Stimulated activated naive B cell treated with anti-CD40 and anti-IgM and Interleukin-4, amounts not matched to agents 10 μg/mL and 1 μg/mL and 100 μg/mL, for 72 hours (primary cell): Measurements from ENCODE around the gene SMNDC1.

Experiments
- ATAC-seq, 2 donors: fragments of 150-1000 bp; cut with Tn5 transposase; replicated peaks; 2 replicates each; pipeline ENCODE4 v1.10.0; 2021; ENCODE audit warnings: moderate library complexity in 1 of 2
- DNase-seq: peaks from one replicate; pipeline ENCODE4 v3.0.0; 2021
- H3K27ac Mint-ChIP-seq: one replicate; pipeline ENCODE4 v1.8.0; 2022; ENCODE audit warnings: mild to moderate bottlenecking, mixed read lengths
- H3K27me3 Mint-ChIP-seq, 2 donors: one replicate each; pipeline ENCODE4 v1.8.0; 2022; ENCODE audit warnings: mixed read lengths in 2 of 2
- H3K36me3 Mint-ChIP-seq, 2 donors: one replicate each; pipeline ENCODE4 v1.8.0; 2022; ENCODE audit warnings: mixed read lengths in 2 of 2, mild to moderate bottlenecking in 1 of 2
- H3K4me1 Mint-ChIP-seq, 2 donors: one replicate each; pipeline ENCODE4 v1.8.0; 2022; ENCODE audit warnings: mixed read lengths in 2 of 2, mild to moderate bottlenecking in 1 of 2
- H3K4me3 Mint-ChIP-seq, 2 donors: one replicate each; pipeline ENCODE4 v1.8.0; 2022; ENCODE audit warnings: mild to moderate bottlenecking in 2 of 2, mixed read lengths in 2 of 2, moderate library complexity in 1 of 2
- H3K9me3 Mint-ChIP-seq, 2 donors: one replicate each; pipeline ENCODE4 v1.8.0; 2022; ENCODE audit warnings: mixed read lengths in 2 of 2, mild to moderate bottlenecking in 1 of 2

SMNDC1 gene

GRCh38 chr10:110304780-110305421 lies at the start of gene SMNDC1:
Gene SMNDC1 (minus strand): TSS chr10:110304920. CDS start chr10:110303587, 1,333 bp downstream.
- H3K27me3 Mint-ChIP-seq, result no peaks in the 10 kb centered on the region
- ATAC-seq, result peak; percentile 90 to 92
- no peaks in the 10 kb centered on the region for H3K9me3 Mint-ChIP-seq
- H3K36me3 Mint-ChIP-seq, result peaks cover 9 to 17% of the 10 kb centered on the region in 2 donors
- H3K27ac Mint-ChIP-seq, result peak within 1 kb of the TSS; percentile 97
- DNase-seq, result peak; percentile 97
- H3K4me1 Mint-ChIP-seq, result peaks cover 14 to 44% of the 10 kb centered on the region in 2 donors
- peak within 1 kb of the TSS; percentile 84 for H3K4me3 Mint-ChIP-seq

GRCh38 chr10:110354322-110354766 lies 49.6 kb upstream of the SMNDC1 start:
- no peaks in the 10 kb centered on the region for H3K27me3 Mint-ChIP-seq
- peak; percentile 39 to 44 for ATAC-seq

DNA sequence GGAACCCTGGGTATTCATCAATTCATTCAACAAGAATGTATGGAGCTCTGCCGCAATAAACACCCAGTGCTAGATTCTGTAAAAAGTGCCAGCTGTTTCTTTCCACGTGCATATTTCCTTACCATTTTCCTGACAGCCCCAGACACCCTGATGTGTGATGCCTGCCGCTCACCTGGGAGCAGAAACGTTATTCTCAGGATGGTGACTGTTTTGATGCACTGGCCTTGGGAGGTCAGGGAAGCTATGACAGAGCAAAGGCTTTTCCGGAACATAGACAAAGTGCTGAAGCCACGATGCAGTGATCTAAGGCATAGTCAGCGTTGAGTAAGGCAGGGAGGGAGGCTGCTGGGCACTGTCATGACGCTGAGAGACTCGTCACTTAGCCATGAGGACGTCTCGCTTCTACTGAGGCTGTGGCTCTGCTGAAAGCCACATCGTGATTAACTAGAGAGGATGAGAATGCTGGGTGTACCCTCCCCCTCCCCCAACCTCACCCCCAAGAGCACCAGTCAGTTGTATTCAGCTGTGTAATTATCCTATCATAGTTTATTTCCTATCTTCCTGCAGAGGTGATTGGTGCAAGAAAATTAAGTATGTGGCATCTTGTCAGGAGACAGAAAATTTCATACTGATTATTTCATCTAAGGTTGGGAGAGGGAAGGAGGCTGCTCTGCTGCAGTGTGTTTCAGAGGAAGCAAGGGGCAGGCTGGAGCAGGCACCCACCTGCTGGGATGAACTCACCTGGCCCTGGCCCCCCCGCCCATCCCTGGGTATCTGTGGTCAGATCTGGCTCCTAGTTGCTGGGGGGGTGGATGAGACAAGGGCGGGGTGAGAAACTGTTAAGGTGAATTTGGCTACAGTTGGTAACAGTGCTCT lies 48.8 kb upstream of the SMNDC1 start:
- no peaks in the 10 kb centered on the region for H3K27me3 Mint-ChIP-seq
- no peak for DNase-seq
- no peak overlapping the region for H3K27ac Mint-ChIP-seq
- H3K36me3 Mint-ChIP-seq, result peaks cover 0 to 6% of the 10 kb centered on the region in 2 donors
- peaks cover 59 to 77% of the 10 kb centered on the region in 2 donors for H3K4me1 Mint-ChIP-seq
- ATAC-seq, result no peak
- H3K4me3 Mint-ChIP-seq, result no peak overlapping the region
- H3K9me3 Mint-ChIP-seq, result peaks cover 4% of the 10 kb centered on the region in 2 donors

More at GRCh38 chr10:110354322-110354766, 49.6 kb upstream of the SMNDC1 start:
- Mint-ChIP-seq H3K36me3 (peaks cover 0 to 3% of the 10 kb centered on the region in 2 donors), H3K27ac (peak overlapping the region; percentile 96), H3K4me3 (peak overlapping the region; percentile 31 to 44), H3K9me3 (peaks cover 1 to 2% of the 10 kb centered on the region in 2 donors), H3K4me1 (peaks cover 61 to 77% of the 10 kb centered on the region in 2 donors)
- peak; percentile 71 for DNase-seq

GRCh38 chr10:110352930-110353243 lies 48.2 kb upstream of the SMNDC1 start:
- Mint-ChIP-seq H3K4me3 (no peak overlapping the region), H3K27ac (no peak overlapping the region), H3K27me3 (no peaks in the 10 kb centered on the region), H3K9me3 (peaks cover 4% of the 10 kb centered on the region in 2 donors), H3K4me1 (peaks cover 57 to 77% of the 10 kb centered on the region in 2 donors), H3K36me3 (peaks cover 0 to 6% of the 10 kb centered on the region in 2 donors)
- ATAC-seq, result no peak
- no peak for DNase-seq

DNA sequence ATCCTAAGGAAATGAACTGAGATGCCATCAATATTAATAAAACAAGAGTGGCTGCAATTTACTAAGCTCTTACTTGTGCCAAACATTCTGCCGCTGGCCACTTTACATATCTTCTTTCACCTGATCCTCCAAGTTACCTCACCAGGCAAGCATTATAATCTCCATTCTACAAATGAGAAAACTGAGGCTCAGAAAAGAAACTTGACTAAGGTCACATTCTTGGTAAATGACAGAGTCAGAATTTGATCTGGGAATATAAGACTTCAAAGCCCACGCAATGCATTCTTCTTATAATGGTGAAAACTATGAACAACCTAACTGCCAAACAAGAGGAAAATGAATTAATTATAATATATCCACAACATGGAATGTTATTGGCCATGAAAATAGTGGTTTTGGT lies 46.1 kb upstream of the SMNDC1 start:
- Mint-ChIP-seq H3K4me1 (peaks cover 47 to 65% of the 10 kb centered on the region in 2 donors), H3K36me3 (peaks cover 0 to 6% of the 10 kb centered on the region in 2 donors), H3K9me3 (peaks cover 4% of the 10 kb centered on the region in 2 donors), H3K4me3 (no peak overlapping the region), H3K27me3 (no peaks in the 10 kb centered on the region), H3K27ac (no peak overlapping the region)
- ATAC-seq, result no peak
- DNase-seq, result no peak

DNA sequence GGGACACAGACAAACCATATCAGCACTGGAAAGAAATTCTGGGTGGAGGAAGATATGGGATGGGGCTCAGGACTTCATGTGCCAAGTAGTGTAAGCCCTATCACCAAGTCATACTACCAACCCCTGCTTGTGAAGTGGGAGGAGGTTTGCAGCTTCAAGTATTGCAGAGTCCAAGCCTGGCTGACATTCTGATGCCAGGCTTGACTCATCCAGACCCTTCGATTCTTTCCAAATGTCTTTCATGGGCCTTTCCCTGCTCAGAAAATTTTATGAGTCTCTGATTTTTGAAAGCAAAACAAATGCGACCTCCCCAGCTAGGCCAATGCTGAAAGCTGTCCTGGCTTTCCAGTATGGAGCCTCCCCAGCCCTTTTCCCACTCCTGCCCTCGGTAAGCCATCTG lies 45.1 kb upstream of the SMNDC1 start:
- peaks cover 43 to 65% of the 10 kb centered on the region in 2 donors for H3K4me1 Mint-ChIP-seq
- ATAC-seq (no peak), DNase-seq (no peak)
- peaks cover 4% of the 10 kb centered on the region in 2 donors for H3K9me3 Mint-ChIP-seq
- peaks cover 0 to 6% of the 10 kb centered on the region in 2 donors for H3K36me3 Mint-ChIP-seq
- no peak overlapping the region for H3K27ac Mint-ChIP-seq
- H3K27me3 Mint-ChIP-seq, result no peaks in the 10 kb centered on the region
- no peak overlapping the region for H3K4me3 Mint-ChIP-seq

- Mint-ChIP-seq H3K4me1 (peaks cover 38 to 65% of the 10 kb centered on the region in 2 donors), H3K27ac (no peak overlapping the region), H3K9me3 (peaks cover 4% of the 10 kb centered on the region in 2 donors), H3K36me3 (peaks cover 0 to 6% of the 10 kb centered on the region in 2 donors), H3K4me3 (no peak overlapping the region), H3K27me3 (no peaks in the 10 kb centered on the region)
- DNase-seq, result no peak
- no peak for ATAC-seq
These were observed 44.7 kb upstream of the SMNDC1 start for GRCh38 chr10:110349386-110349785.

DNA sequence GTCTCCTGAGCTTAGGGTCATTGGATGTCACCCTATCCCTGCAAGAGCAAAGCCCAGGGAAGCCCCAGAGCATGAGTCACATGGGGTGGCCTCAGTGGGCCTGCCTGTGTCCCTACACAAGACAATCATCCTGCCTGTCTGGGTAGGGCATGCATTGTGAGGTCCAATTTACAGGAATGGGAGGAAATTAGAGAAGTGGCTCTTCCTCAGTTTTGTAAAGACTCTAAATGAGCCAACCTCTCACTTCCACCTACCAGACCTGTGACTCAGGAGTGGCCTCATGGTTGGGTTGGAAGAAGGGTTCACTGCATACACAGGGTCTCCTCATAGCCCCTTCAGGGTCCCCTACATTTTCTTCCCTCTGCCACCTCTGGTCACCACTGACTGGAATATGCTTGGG lies 43.6 kb upstream of the SMNDC1 start:
- peaks cover 4% of the 10 kb centered on the region in 2 donors for H3K9me3 Mint-ChIP-seq
- no peak overlapping the region for H3K27ac Mint-ChIP-seq
- H3K4me3 Mint-ChIP-seq, result no peak overlapping the region
- ATAC-seq (peak; percentile 77 to 79), DNase-seq (no peak)
- H3K27me3 Mint-ChIP-seq, result no peaks in the 10 kb centered on the region
- peaks cover 0 to 6% of the 10 kb centered on the region in 2 donors for H3K36me3 Mint-ChIP-seq
- peaks cover 29 to 56% of the 10 kb centered on the region in 2 donors for H3K4me1 Mint-ChIP-seq

DNA sequence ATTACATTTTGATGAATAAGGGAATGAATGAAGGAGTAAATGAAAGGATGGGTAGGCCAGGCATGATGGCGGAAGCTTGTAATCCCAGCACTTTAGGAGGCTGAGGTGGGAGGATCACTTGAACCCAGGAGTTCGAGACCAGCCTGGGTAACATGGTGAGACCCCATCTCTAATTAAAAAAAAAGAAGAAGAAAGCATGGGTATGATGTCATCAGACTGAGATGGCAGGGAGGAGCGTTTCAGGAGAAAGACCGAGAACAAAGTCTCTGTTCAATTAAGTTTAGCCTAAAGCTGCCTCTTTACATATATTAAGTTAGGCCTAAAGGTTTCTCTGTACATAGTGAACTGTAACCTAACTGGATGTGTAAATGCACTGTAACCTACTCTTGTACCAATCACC lies 42.2 kb upstream of the SMNDC1 start:
- no peak overlapping the region for H3K27ac Mint-ChIP-seq

DNA sequence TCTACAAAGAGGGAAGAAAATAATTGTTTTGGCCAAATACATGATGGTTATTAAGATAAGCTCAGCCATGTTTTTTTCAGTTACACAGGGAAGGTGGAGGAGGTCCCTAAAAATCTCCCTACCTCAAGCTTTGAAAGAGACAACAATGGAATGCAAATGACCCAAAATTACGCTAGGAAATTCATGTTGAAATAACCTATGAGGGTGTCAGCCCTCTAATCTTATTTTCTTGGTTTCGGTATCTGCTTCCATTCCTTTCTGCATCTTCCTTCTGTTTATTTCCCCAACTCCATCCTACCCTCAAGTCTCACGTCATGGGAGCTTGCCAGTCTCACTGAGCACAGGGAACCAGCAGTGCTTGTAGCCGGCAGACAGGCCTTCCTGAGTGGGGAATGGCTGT lies 40.6 kb upstream of the SMNDC1 start:
- ATAC-seq (no peak), DNase-seq (no peak)
- peaks cover 0 to 6% of the 10 kb centered on the region in 2 donors for H3K36me3 Mint-ChIP-seq
- no peak overlapping the region for H3K4me3 Mint-ChIP-seq
- H3K9me3 Mint-ChIP-seq, result peaks cover 4% of the 10 kb centered on the region in 2 donors
- H3K27me3 Mint-ChIP-seq, result peaks cover 1 to 7% of the 10 kb centered on the region in 2 donors
- no peak overlapping the region for H3K27ac Mint-ChIP-seq
- H3K4me1 Mint-ChIP-seq, result peaks cover 26 to 49% of the 10 kb centered on the region in 2 donors

More for the DNA sequence above, 42.2 kb upstream of the SMNDC1 start:
- DNase-seq, result no peak
- Mint-ChIP-seq H3K27me3 (peaks cover 0 to 6% of the 10 kb centered on the region in 2 donors), H3K36me3 (peaks cover 0 to 6% of the 10 kb centered on the region in 2 donors), H3K4me1 (peaks cover 28 to 53% of the 10 kb centered on the region in 2 donors), H3K4me3 (no peak overlapping the region), H3K9me3 (peaks cover 4% of the 10 kb centered on the region in 2 donors)
- ATAC-seq, result no peak

GRCh38 chr10:110344622-110345021 lies 39.9 kb upstream of the SMNDC1 start:
- Mint-ChIP-seq H3K36me3 (peaks cover 0 to 3% of the 10 kb centered on the region in 2 donors), H3K9me3 (peaks cover 4% of the 10 kb centered on the region in 2 donors), H3K27me3 (peaks cover 6 to 10% of the 10 kb centered on the region in 2 donors), H3K27ac (no peak overlapping the region), H3K4me3 (no peak overlapping the region), H3K4me1 (peaks cover 24 to 42% of the 10 kb centered on the region in 2 donors)
- ATAC-seq, result no peak
- no peak for DNase-seq

DNA sequence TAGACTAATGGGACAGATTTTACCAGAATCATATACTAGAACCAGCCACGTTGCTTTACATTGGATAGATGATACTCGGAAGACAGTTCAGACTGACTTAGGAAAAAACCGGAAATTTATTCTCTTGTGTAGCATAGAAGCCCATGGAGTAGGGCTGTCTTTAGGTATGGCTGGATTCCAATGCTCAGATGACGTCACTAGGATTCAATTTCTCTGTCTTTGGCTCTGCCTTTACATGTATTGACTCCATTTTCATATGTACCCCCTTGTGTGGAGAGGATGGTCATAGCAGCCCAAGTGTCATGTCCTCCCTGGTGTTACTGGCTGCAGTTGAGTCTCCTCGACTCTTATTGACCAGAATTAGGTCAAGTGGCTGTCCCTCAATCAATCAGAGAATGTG lies 39.2 kb upstream of the SMNDC1 start:
- peaks cover 0 to 2% of the 10 kb centered on the region in 2 donors for H3K9me3 Mint-ChIP-seq
- peaks cover 0 to 3% of the 10 kb centered on the region in 2 donors for H3K36me3 Mint-ChIP-seq
- peaks cover 19 to 36% of the 10 kb centered on the region in 2 donors for H3K4me1 Mint-ChIP-seq
- peaks cover 6 to 10% of the 10 kb centered on the region in 2 donors for H3K27me3 Mint-ChIP-seq
- DNase-seq (no peak), ATAC-seq (no peak)
- H3K27ac Mint-ChIP-seq, result no peak overlapping the region
- no peak overlapping the region for H3K4me3 Mint-ChIP-seq

DNA sequence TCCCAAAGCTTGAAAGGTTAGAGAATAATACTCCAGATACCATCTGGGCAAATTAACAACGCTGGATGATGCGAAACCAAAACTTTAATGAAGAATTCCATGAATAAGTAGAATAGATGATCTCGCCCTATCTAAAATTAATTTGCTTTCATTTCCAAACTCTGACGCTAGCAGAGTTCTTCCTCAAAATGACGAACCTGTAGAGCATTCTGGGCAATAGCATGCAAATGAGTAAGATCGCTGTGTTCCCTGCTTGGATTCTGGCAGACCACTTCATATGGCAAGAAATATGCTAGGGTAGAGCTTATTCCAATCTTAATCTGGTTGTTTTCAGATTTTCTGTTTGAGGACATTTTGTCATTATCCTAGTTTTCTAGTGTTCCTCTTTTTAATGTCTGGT lies 36.1 kb upstream of the SMNDC1 start:
- H3K27me3 Mint-ChIP-seq, result peaks cover 10 to 12% of the 10 kb centered on the region in 2 donors
- no peak overlapping the region for H3K27ac Mint-ChIP-seq
- DNase-seq (no peak), ATAC-seq (no peak)
- no peaks in the 10 kb centered on the region for H3K36me3 Mint-ChIP-seq
- H3K4me1 Mint-ChIP-seq, result peaks cover 14 to 29% of the 10 kb centered on the region in 2 donors
- H3K9me3 Mint-ChIP-seq, result no peaks in the 10 kb centered on the region
- no peak overlapping the region for H3K4me3 Mint-ChIP-seq

- Mint-ChIP-seq H3K27me3 (peaks cover 10 to 12% of the 10 kb centered on the region in 2 donors), H3K4me1 (peaks cover 12 to 29% of the 10 kb centered on the region in 2 donors), H3K27ac (no peak overlapping the region), H3K36me3 (no peaks in the 10 kb centered on the region), H3K4me3 (no peak overlapping the region), H3K9me3 (no peaks in the 10 kb centered on the region)
- DNase-seq, result no peak
- no peak for ATAC-seq
These were observed 35.4 kb upstream of the SMNDC1 start for GRCh38 chr10:110340122-110340521.
